MM.1S (cell line): ENCODE measurements around the gene SPATC1L.

Experiments used
- EZH2phosphoT487 ChIP-seq: fragments of 300-600 bp; sonication (generic); IDR thresholded peaks from 2 replicates; pipeline ENCODE4 v1.6.1; 2018; ENCODE audit warnings: antibody characterized with exemption, low read length
- TF ChIP-seq, protein P1 (sequence below): fragments of 300-600 bp; sonication (generic); IDR thresholded peaks from 2 replicates; pipeline ENCODE4 v1.5.1; 2016; ENCODE audit warnings: antibody characterized with exemption, low read length, mixed read lengths

DNA sequence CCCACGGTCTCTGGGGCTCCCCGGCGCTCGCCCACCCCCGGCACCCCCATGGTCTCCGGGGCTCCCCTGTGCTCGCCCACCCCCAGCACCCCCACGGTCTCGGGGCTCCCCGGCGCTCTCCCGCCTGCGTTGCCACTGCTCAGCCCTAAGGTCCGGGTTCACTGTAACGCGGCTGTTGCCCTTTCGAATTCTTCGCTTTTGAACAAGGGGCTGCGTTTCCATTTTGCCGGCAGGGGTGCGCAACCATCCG lies 23.7 kb downstream of the SPATC1L start:
- TF ChIP-seq, protein P1, sequence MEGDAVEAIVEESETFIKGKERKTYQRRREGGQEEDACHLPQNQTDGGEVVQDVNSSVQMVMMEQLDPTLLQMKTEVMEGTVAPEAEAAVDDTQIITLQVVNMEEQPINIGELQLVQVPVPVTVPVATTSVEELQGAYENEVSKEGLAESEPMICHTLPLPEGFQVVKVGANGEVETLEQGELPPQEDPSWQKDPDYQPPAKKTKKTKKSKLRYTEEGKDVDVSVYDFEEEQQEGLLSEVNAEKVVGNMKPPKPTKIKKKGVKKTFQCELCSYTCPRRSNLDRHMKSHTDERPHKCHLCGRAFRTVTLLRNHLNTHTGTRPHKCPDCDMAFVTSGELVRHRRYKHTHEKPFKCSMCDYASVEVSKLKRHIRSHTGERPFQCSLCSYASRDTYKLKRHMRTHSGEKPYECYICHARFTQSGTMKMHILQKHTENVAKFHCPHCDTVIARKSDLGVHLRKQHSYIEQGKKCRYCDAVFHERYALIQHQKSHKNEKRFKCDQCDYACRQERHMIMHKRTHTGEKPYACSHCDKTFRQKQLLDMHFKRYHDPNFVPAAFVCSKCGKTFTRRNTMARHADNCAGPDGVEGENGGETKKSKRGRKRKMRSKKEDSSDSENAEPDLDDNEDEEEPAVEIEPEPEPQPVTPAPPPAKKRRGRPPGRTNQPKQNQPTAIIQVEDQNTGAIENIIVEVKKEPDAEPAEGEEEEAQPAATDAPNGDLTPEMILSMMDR: no peak
- no peak for TF ChIP-seq EZH2phosphoT487
